DOHH2 (cell line): ENCODE data around the gene HAPLN2.
"Not testable (repeated sequence)": the region's sequence is repeated elsewhere in the genome, so short reads cannot be mapped to it uniquely, and the experiment has no call there.

ENCODE experiments used
- H3F3A ChIP-seq: fragments of 200-600 bp; sonication (generic), shearing (Covaris generic); 2 replicates; pipeline ENCODE4 v1.6.0; 2016; ENCODE audit warnings: antibody characterized with exemption, mild to moderate bottlenecking; ENCODE audit not compliant: control insufficient read depth, insufficient read depth
- H3K27ac ChIP-seq: fragments of 200-600 bp; sonication (generic); 2 replicates; pipeline ENCODE4 v1.5.1; 2014; ENCODE audit warnings: low read depth, mild to moderate bottlenecking, low read length, moderate library complexity
- H3K27me3 ChIP-seq: fragments of 200-600 bp; sonication (generic); 2 replicates; pipeline ENCODE4 v1.6.1; 2014; ENCODE audit warnings: mild to moderate bottlenecking, low read length, mixed read lengths; ENCODE audit not compliant: control insufficient read depth
- H3K36me3 ChIP-seq: fragments of 200-600 bp; sonication (generic); 2 replicates; pipeline ENCODE4 v1.6.1; 2014; ENCODE audit warnings: mild to moderate bottlenecking, low read length, moderate library complexity, mixed read lengths; ENCODE audit not compliant: control insufficient read depth
- H3K4me1 ChIP-seq: fragments of 200-600 bp; sonication (generic); 2 replicates; pipeline ENCODE4 v1.6.1; 2014; ENCODE audit warnings: mild to moderate bottlenecking, low read length, mixed read lengths; ENCODE audit not compliant: control insufficient read depth
- H3K4me2 ChIP-seq: fragments of 200-600 bp; sonication (generic); 2 replicates; pipeline ENCODE4 v1.6.0; 2014; ENCODE audit warnings: mild to moderate bottlenecking, low read length, moderate library complexity
- H3K4me3 ChIP-seq: fragments of 200-600 bp; sonication (generic); 2 replicates; pipeline ENCODE4 v1.5.1; 2014; ENCODE audit warnings: mild to moderate bottlenecking, low read length, mixed read lengths
- H3K79me2 ChIP-seq: fragments of 200-600 bp; sonication (generic); 2 replicates; pipeline ENCODE4 v1.6.1; 2014; ENCODE audit warnings: mild to moderate bottlenecking, low read length, mixed read lengths; ENCODE audit not compliant: control insufficient read depth
- H3K9me2 ChIP-seq: fragments of 200-600 bp; sonication (generic); replicated peaks from 2 replicates; pipeline ENCODE4 v1.6.1; 2014; ENCODE audit warnings: mild to moderate bottlenecking, low read length, mixed read lengths; ENCODE audit not compliant: control insufficient read depth
- H3K9me3 ChIP-seq: fragments of 200-600 bp; sonication (generic); 2 replicates; pipeline ENCODE4 v1.6.1; 2014; ENCODE audit warnings: antibody characterized with exemption, low read length, mixed read lengths; ENCODE audit not compliant: control insufficient read depth, insufficient read depth
- H4K20me1 ChIP-seq: fragments of 200-600 bp; sonication (generic); 2 replicates; pipeline ENCODE4 v1.6.0; 2014; ENCODE audit warnings: low read depth, mild to moderate bottlenecking, antibody characterized with exemption, low read length, moderate library complexity; ENCODE audit not compliant: control insufficient read depth, insufficient read depth
- EZH2phosphoT487 ChIP-seq: fragments of 200-600 bp; sonication (generic); IDR thresholded peaks from 2 replicates; pipeline ENCODE4 v1.6.1; 2017; ENCODE audit warnings: borderline replicate concordance, mild to moderate bottlenecking, antibody characterized with exemption, low read length, moderate library complexity, mixed read lengths
- TF ChIP-seq, protein P1 (sequence below): fragments of 200-600 bp; sonication (generic); IDR thresholded peaks from one replicate; pipeline ENCODE4 v1.5.1; 2014; ENCODE audit warnings: antibody characterized with exemption, mild to moderate bottlenecking, low read depth, low read length; ENCODE audit not compliant: poor library complexity, severe bottlenecking

HAPLN2 gene

GRCh38 chr1:156586323-156586722, 32.9 kb upstream of the HAPLN2 start:
- no peaks in the 10 kb centered on the region for H4K20me1 ChIP-seq
- H3F3A ChIP-seq: 0 out of 2 replicates have a peak, but pooled peaks cover 2% of the 10 kb centered on the region
- H3K36me3 ChIP-seq: no peaks in the 10 kb centered on the region
- H3K79me2 ChIP-seq: peaks cover 2% of the 10 kb centered on the region
- no peak overlapping the region for H3K27ac ChIP-seq
- H3K4me3 ChIP-seq: no peak overlapping the region
- TF ChIP-seq, protein P1, sequence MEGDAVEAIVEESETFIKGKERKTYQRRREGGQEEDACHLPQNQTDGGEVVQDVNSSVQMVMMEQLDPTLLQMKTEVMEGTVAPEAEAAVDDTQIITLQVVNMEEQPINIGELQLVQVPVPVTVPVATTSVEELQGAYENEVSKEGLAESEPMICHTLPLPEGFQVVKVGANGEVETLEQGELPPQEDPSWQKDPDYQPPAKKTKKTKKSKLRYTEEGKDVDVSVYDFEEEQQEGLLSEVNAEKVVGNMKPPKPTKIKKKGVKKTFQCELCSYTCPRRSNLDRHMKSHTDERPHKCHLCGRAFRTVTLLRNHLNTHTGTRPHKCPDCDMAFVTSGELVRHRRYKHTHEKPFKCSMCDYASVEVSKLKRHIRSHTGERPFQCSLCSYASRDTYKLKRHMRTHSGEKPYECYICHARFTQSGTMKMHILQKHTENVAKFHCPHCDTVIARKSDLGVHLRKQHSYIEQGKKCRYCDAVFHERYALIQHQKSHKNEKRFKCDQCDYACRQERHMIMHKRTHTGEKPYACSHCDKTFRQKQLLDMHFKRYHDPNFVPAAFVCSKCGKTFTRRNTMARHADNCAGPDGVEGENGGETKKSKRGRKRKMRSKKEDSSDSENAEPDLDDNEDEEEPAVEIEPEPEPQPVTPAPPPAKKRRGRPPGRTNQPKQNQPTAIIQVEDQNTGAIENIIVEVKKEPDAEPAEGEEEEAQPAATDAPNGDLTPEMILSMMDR: no peak
- no peak for TF ChIP-seq EZH2phosphoT487
- peaks cover 38% of the 10 kb centered on the region for H3K4me1 ChIP-seq
- no peaks in the 10 kb centered on the region for H3K27me3 ChIP-seq
- H3K9me3 ChIP-seq: no peaks in the 10 kb centered on the region
- no peaks in the 10 kb centered on the region for H3K9me2 ChIP-seq
- no peak overlapping the region for H3K4me2 ChIP-seq

DNA sequence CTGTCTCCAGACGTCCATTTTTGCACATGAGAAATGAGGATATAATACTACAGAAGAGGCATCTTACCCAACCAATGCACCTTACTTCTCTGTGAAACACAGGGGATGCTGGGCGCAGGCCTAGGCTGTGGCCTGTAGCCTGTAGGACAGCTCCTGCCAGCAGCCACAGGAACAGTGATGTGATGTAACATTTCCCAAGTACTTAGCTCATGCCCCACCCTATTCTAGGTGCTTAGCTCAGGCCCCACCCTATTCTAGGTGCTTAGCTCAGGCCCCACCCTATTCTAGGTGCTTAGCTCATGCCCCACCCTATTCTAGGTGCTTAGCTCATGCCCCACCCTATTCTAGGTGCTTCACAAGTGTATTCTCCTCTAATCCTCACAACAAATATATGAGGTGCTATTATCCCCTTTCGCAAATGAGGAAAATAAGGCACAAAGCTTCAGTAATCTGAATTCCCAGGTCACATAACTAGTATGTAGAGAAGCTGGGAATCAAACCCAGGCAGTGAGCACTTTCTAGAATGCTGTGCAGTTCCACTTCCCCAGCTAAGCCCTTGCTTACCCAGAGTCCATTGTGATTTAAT, 32.2 kb upstream of the HAPLN2 start:
- Histone ChIP-seq H3K9me2 (no peaks in the 10 kb centered on the region), H3K36me3 (peaks cover 3% of the 10 kb centered on the region), H3K79me2 (peaks cover 7% of the 10 kb centered on the region), H3K27me3 (no peaks in the 10 kb centered on the region), H4K20me1 (no peaks in the 10 kb centered on the region), H3K4me2 (no peak overlapping the region), H3K27ac (no peak overlapping the region), H3K9me3 (no peaks in the 10 kb centered on the region), H3F3A (0 out of 2 replicates have a peak, but pooled peaks cover 2% of the 10 kb centered on the region), H3K4me1 (peaks cover 34% of the 10 kb centered on the region), H3K4me3 (no peak overlapping the region)
- TF ChIP-seq EZH2phosphoT487: no peak
- TF ChIP-seq, protein P1: no peak

DNA sequence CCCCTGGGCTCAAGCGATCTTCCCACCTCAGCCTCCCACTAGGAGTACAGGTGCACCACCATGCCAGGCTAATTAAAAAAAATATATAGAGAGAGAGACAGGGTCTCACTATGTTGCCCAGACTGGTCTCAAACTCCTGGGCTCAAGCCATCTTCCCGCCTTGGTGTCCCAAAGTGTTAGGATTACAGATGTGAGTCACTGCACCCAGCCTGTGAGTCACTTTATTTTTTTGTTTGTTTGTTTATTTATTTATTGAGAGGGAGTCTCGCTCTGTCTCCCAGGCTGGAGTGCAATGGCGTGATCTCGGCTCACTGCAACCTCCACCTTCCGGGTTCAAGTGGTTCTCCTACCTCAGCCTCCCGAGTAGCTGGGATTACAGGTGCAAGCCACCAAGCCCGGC, 31.3 kb upstream of the HAPLN2 start:
- not testable (repeated sequence) for H4K20me1 ChIP-seq, H3K9me2 ChIP-seq, H3K27ac ChIP-seq, H3F3A ChIP-seq, H3K9me3 ChIP-seq, H3K4me2 ChIP-seq, H3K27me3 ChIP-seq, H3K4me3 ChIP-seq
- H3K79me2 ChIP-seq: peaks cover 16% of the 10 kb centered on the region
- peaks cover 35% of the 10 kb centered on the region for H3K4me1 ChIP-seq
- peaks cover 13% of the 10 kb centered on the region for H3K36me3 ChIP-seq

DNA sequence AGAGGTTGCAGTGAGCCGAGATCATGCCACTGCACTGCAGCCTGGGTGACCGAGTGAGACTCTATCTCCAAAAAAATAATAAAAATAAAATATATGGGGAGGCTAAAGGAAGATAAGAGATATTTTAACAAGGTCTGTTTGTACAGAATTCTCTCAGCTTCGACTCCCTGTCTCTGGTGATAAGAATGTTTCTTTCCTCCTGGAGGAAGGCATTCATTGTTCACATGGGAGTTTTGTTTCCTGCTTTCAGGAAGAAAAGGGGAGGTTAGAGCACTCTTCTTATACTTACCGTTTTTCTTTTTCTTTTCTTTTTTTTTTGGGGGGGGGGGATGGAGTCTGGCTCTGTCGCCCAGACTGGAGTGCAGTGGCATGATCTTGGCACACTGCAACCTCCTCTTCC, 29.7 kb upstream of the HAPLN2 start:
- Histone ChIP-seq H3K79me2 (peaks cover 23% of the 10 kb centered on the region), H3K9me2 (no peaks in the 10 kb centered on the region), H3F3A (peaks cover 26% of the 10 kb centered on the region), H3K4me2 (no peak overlapping the region), H3K4me1 (peaks cover 31% of the 10 kb centered on the region), H3K9me3 (no peaks in the 10 kb centered on the region), H3K27me3 (no peaks in the 10 kb centered on the region), H3K36me3 (peaks cover 29% of the 10 kb centered on the region), H4K20me1 (no peaks in the 10 kb centered on the region), H3K27ac (no peak overlapping the region), H3K4me3 (no peak overlapping the region)
- TF ChIP-seq EZH2phosphoT487: no peak
- TF ChIP-seq, protein P1: no peak
